K562 (cell line): ENCODE measurements around the gene PCCA.

Experiments used
- CHD2 ChIP-seq: IDR thresholded peaks from 2 replicates; pipeline ENCODE4 v1.6.1; 2011; ENCODE audit warnings: low read depth, low read length
- EP300 ChIP-seq: IDR thresholded peaks from 2 replicates; pipeline ENCODE4 v1.6.1; 2012; ENCODE audit warnings: low read length, improper control_type of control experiment
- JUN ChIP-seq, 2 experiments: sonication (generic) in 1 of 2; formaldehyde crosslinking in 1 of 2; IDR thresholded peaks; 2 replicates each; pipeline versions ENCODE4 v1.6.1 to v1.8.0; 2012 to 2022; ENCODE audit warnings: borderline replicate concordance in 2 of 2, mild to moderate bottlenecking in 2 of 2, improper control_type of control experiment in 1 of 2, low read depth in 1 of 2, low read length in 1 of 2, missing genetic modification reagents in 1 of 2
- NR1H2 ChIP-seq: sonication (generic); formaldehyde crosslinking; IDR thresholded peaks from 2 replicates; pipeline ENCODE4 v1.4.0; 2020; ENCODE audit warnings: mild to moderate bottlenecking, missing genetic modification reagents
- SAFB2 ChIP-seq: fragments of 200-400 bp; formaldehyde crosslinking; IDR thresholded peaks from 2 replicates; pipeline ENCODE4 v1.6.1; 2018; ENCODE audit warnings: borderline replicate concordance, low read length, low read depth, moderate library complexity; ENCODE audit not compliant: severe bottlenecking
- TF ChIP-seq, protein P1 (sequence below), 3 experiments: IDR thresholded peaks in 2 of 3; conservative IDR thresholded peaks in 1 of 3; 2 replicates each; pipeline ENCODE4 v1.5.1; 2011 to 2012; ENCODE audit warnings: low read length in 3 of 3, mild to moderate bottlenecking in 3 of 3, control low read depth in 2 of 3, improper control_type of control experiment in 1 of 3, inconsistent platforms in 1 of 3, low read depth in 1 of 3, mixed read lengths in 1 of 3, moderate library complexity in 1 of 3; ENCODE audit not compliant: insufficient read depth in 2 of 3

DNA sequence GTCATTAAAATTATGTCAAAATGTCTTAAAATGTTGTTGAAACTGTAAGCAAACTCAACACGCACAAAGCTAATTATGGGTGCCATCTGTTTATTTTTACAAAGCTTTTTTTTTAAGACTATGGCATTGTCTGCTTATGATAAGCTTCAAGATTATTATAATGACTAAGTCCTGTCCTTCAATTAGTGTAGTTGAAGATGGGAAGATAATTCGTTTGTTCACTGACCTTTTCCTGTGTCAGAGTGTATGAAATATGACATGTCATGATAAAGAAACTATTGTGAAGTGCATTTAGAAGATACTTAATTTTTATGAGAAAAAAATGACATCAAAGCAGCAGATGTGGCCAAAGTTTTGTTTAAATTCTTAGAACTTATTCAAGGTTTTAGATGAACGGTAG, 211.3 kb downstream of the PCCA start:
- TF ChIP-seq CHD2 (no peak), JUN (IDR thresholded peaks at IDR 0.05; ENCODE audit: borderline replicate concordance, low read depth, low read length) (no peak), JUN (CRISPR knock-in tag; IDR thresholded peaks at IDR 0.05; ENCODE audit: borderline replicate concordance) (no peak), NR1H2 (CRISPR knock-in tag) (no peak), SAFB2 (no peak), EP300 (no peak)
- TF ChIP-seq, protein P1, sequence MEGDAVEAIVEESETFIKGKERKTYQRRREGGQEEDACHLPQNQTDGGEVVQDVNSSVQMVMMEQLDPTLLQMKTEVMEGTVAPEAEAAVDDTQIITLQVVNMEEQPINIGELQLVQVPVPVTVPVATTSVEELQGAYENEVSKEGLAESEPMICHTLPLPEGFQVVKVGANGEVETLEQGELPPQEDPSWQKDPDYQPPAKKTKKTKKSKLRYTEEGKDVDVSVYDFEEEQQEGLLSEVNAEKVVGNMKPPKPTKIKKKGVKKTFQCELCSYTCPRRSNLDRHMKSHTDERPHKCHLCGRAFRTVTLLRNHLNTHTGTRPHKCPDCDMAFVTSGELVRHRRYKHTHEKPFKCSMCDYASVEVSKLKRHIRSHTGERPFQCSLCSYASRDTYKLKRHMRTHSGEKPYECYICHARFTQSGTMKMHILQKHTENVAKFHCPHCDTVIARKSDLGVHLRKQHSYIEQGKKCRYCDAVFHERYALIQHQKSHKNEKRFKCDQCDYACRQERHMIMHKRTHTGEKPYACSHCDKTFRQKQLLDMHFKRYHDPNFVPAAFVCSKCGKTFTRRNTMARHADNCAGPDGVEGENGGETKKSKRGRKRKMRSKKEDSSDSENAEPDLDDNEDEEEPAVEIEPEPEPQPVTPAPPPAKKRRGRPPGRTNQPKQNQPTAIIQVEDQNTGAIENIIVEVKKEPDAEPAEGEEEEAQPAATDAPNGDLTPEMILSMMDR (IDR thresholded peaks at IDR 0.05 in 2 of 3, conservative IDR thresholded peaks at IDR 0.05 in 1 of 3; ENCODE audit: insufficient read depth in 2 of 3, low read depth in 1 of 3, low read length in 3 of 3), result no peak
